ENCODE results near the gene SCGB1D2.

The SCGB1D2 gene

GRCh38 chr11:62264004-62264403, 22.0 kb downstream of the SCGB1D2 start:
- no peak for DNase-seq

GRCh38 chr11:62266558-62266957, 24.5 kb downstream of the SCGB1D2 start:
- no peak for DNase-seq

GRCh38 chr11:62267050-62267449, 25.0 kb downstream of the SCGB1D2 start:
- no peak for DNase-seq

GRCh38 chr11:62267576-62267975, 25.5 kb downstream of the SCGB1D2 start:
- no peak for DNase-seq

- DNase-seq = no peak
Measured at GRCh38 chr11:62269654-62270278, 27.7 kb downstream of the SCGB1D2 start, which contains the start of gene SCGB2A2. SCGB2A2 (plus strand) TSS chr11:62270158; CDS start chr11:62270217, 59 bp downstream.

GRCh38 chr11:62273284-62273683, 31.2 kb downstream of the SCGB1D2 start:
- no peak for DNase-seq

- DNase-seq = no peak
Measured at GRCh38 chr11:62273789-62274275, 31.8 kb downstream of the SCGB1D2 start.

GRCh38 chr11:62280452-62280851, 38.4 kb downstream of the SCGB1D2 start:
- DNase-seq = no peak
